HG02798 (cell line): Measurements from ENCODE around the gene C1GALT1.
"Not testable (repeated sequence)": the region's sequence is repeated elsewhere in the genome, so short reads cannot be mapped to it uniquely, and the experiment has no call there.

Experiments
- ATAC-seq: cut with Tn5 transposase; IDR thresholded peaks from one replicate; pipeline ENCODE4 v1.9.1; 2021; ENCODE audit warnings: mild to moderate bottlenecking; ENCODE audit not compliant: unreplicated experiment, poor library complexity

Gene C1GALT1

GRCh38 chr7:7231000-7231399 lies 48.7 kb downstream of the C1GALT1 start:
- no peak for ATAC-seq

- no peak for ATAC-seq
These were observed 49.5 kb downstream of the C1GALT1 start for GRCh38 chr7:7231865-7232264.

- no peak for ATAC-seq
These were observed 53.0 kb downstream of the C1GALT1 start for GRCh38 chr7:7235347-7235746.

- ATAC-seq = no peak
These were observed 53.7 kb downstream of the C1GALT1 start for GRCh38 chr7:7236041-7236440.

GRCh38 chr7:7237201-7237977 lies 55.0 kb downstream of the C1GALT1 start:
- ATAC-seq = no peak

- no peak for ATAC-seq
These were observed 55.6 kb downstream of the C1GALT1 start for GRCh38 chr7:7237978-7238267.

GRCh38 chr7:7239346-7239745 lies 57.0 kb downstream of the C1GALT1 start:
- ATAC-seq = no peak

- no peak for ATAC-seq
These were observed 60.6 kb downstream of the C1GALT1 start for GRCh38 chr7:7242899-7243298.

GRCh38 chr7:7245233-7245632 lies 62.9 kb downstream of the C1GALT1 start:
- not testable (repeated sequence) for ATAC-seq

- no peak for ATAC-seq
These were observed 63.9 kb downstream of the C1GALT1 start for GRCh38 chr7:7246223-7246622.

GRCh38 chr7:7247658-7248057 lies 65.3 kb downstream of the C1GALT1 start:
- no peak for ATAC-seq

- no peak for ATAC-seq
These were observed 67.5 kb downstream of the C1GALT1 start for GRCh38 chr7:7249814-7250213.

GRCh38 chr7:7251742-7252141 lies 69.4 kb downstream of the C1GALT1 start:
- peak; percentile 98 for ATAC-seq

- no peak for ATAC-seq
These were observed 72.0 kb downstream of the C1GALT1 start for GRCh38 chr7:7254319-7254718.

GRCh38 chr7:7254908-7255307 lies 72.6 kb downstream of the C1GALT1 start:
- no peak for ATAC-seq

GRCh38 chr7:7256731-7257274 lies 74.5 kb downstream of the C1GALT1 start:
- ATAC-seq = no peak

- peak; percentile 85 for ATAC-seq
These were observed 75.8 kb downstream of the C1GALT1 start for GRCh38 chr7:7257899-7258692.

GRCh38 chr7:7261863-7262262 lies 79.5 kb downstream of the C1GALT1 start:
- ATAC-seq = no peak

GRCh38 chr7:7263297-7264230 lies 81.2 kb downstream of the C1GALT1 start:
- no peak for ATAC-seq

GRCh38 chr7:7264306-7265040 lies 82.1 kb downstream of the C1GALT1 start:
- ATAC-seq = no peak
